NCI-H2196 (cell line): ENCODE measurements around the gene CHI3L2.
A peak's percentile ranks its signal among the peaks of the same experiment; 100 is the strongest.

ENCODE experiments used
- DNase-seq: peaks from one replicate; lab custom pipeline; 2025; ENCODE audit not compliant: unreplicated experiment; lab: John Stamatoyannopoulos, UW

CHI3L2 gene

GRCh38 chr1:111227434-111227833 lies at the start of gene CHI3L2:
Gene CHI3L2, plus strand, starts transcription at chr1:111227713. Its CDS starts 17 bp downstream, at chr1:111227730.
- no peak for DNase-seq

GRCh38 chr1:111179968-111180533 lies 47.5 kb upstream of the CHI3L2 start:
- DNase-seq, result peak; percentile 44

GRCh38 chr1:111182052-111182451 lies 45.5 kb upstream of the CHI3L2 start:
- no peak for DNase-seq

GRCh38 chr1:111183308-111184069 lies 44.0 kb upstream of the CHI3L2 start:
- no peak for DNase-seq

- DNase-seq, result no peak
Observed at GRCh38 chr1:111184663-111185062, 42.9 kb upstream of the CHI3L2 start.

- DNase-seq, result no peak
Observed at GRCh38 chr1:111190931-111191451, 36.5 kb upstream of the CHI3L2 start.

GRCh38 chr1:111191496-111191895 lies 36.0 kb upstream of the CHI3L2 start:
- DNase-seq, result no peak

GRCh38 chr1:111192074-111192473 lies 35.4 kb upstream of the CHI3L2 start:
- DNase-seq, result no peak

- DNase-seq, result no peak
Observed at GRCh38 chr1:111192658-111193519, 34.6 kb upstream of the CHI3L2 start.

GRCh38 chr1:111193712-111194480 lies 33.6 kb upstream of the CHI3L2 start:
- no peak for DNase-seq

GRCh38 chr1:111195002-111195684 lies 32.4 kb upstream of the CHI3L2 start:
- no peak for DNase-seq

GRCh38 chr1:111196213-111196612 lies 31.3 kb upstream of the CHI3L2 start:
- no peak for DNase-seq

- no peak for DNase-seq
Observed at GRCh38 chr1:111197598-111198284, 29.8 kb upstream of the CHI3L2 start.

- DNase-seq, result no peak
Observed at GRCh38 chr1:111198836-111199235, 28.7 kb upstream of the CHI3L2 start.

GRCh38 chr1:111199329-111199728 lies 28.2 kb upstream of the CHI3L2 start:
- DNase-seq, result no peak

- DNase-seq, result peak; percentile 9
Observed at GRCh38 chr1:111199881-111200801, 27.4 kb upstream of the CHI3L2 start, which contains the start of gene DENND2D. Gene DENND2D, minus strand, starts transcription at chr1:111200646. Its CDS starts 187 bp downstream, at chr1:111200459.

- DNase-seq, result no peak
Observed at GRCh38 chr1:111200802-111201161, 26.7 kb upstream of the CHI3L2 start.

GRCh38 chr1:111201275-111202090 lies 26.0 kb upstream of the CHI3L2 start:
- no peak for DNase-seq
